Neural cell (in vitro differentiated cells): ENCODE data around the gene CNTD1.

Source experiments
- RAD21 ChIP-seq: fragments of 450-650 bp; conservative IDR thresholded peaks from 2 replicates; pipeline ENCODE4 v1.6.1; 2014; ENCODE audit warnings: antibody characterized with exemption, mild to moderate bottlenecking, moderate library complexity
- TF ChIP-seq, protein P1 (sequence below): fragments of 450-650 bp; IDR thresholded peaks from 2 replicates; pipeline ENCODE4 v1.5.1; 2014; ENCODE audit warnings: antibody characterized with exemption, mild to moderate bottlenecking, moderate library complexity; ENCODE audit not compliant: poor library complexity, severe bottlenecking

DNA sequence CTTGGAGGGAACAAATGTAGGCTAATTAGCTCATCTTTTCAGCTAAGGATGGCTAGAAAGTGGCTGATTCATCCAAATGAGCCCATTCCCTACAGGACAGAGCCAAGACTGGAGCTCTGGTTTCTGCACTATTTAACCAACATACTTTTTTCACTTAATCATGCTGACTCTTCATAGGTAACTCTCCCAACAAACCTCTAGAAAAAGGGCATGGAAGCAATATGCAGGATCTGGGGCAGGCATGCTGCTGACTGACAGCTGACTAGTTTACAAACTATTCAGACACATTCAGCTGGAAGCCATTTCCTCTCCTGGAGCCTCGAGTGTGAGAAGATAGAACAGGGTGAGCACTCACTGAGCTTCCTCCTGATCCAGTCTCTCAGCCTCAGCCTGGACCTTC, 19.2 kb downstream of the CNTD1 start:
- TF ChIP-seq, protein P1, sequence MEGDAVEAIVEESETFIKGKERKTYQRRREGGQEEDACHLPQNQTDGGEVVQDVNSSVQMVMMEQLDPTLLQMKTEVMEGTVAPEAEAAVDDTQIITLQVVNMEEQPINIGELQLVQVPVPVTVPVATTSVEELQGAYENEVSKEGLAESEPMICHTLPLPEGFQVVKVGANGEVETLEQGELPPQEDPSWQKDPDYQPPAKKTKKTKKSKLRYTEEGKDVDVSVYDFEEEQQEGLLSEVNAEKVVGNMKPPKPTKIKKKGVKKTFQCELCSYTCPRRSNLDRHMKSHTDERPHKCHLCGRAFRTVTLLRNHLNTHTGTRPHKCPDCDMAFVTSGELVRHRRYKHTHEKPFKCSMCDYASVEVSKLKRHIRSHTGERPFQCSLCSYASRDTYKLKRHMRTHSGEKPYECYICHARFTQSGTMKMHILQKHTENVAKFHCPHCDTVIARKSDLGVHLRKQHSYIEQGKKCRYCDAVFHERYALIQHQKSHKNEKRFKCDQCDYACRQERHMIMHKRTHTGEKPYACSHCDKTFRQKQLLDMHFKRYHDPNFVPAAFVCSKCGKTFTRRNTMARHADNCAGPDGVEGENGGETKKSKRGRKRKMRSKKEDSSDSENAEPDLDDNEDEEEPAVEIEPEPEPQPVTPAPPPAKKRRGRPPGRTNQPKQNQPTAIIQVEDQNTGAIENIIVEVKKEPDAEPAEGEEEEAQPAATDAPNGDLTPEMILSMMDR = no peak
- no peak for TF ChIP-seq RAD21
